WERI-Rb-1 (cell line): Measurements from ENCODE around the gene FCHSD2.

Experiments
- DNase-seq: peaks from one replicate; pipeline ENCODE4 v3.0.0-alpha.2; 2020
- H3K27ac ChIP-seq: fragments of 250-450 bp; sonication (Bioruptor Pico); 2 replicates; pipeline ENCODE4 v1.5.1; 2020; ENCODE audit warnings: mild to moderate bottlenecking, moderate library complexity
- H3K27me3 ChIP-seq: fragments of 250-450 bp; sonication (Bioruptor Pico); 2 replicates; pipeline ENCODE4 v1.5.1; 2021; ENCODE audit warnings: mild to moderate bottlenecking, low read depth, moderate library complexity; ENCODE audit not compliant: insufficient read depth, severe bottlenecking
- H3K36me3 ChIP-seq: fragments of 250-450 bp; sonication (Bioruptor Pico); 2 replicates; pipeline ENCODE4 v1.5.1; 2020; ENCODE audit warnings: mild to moderate bottlenecking, moderate library complexity
- H3K4me3 ChIP-seq: 2 replicates; pipeline ENCODE4 v1.5.1; 2011; ENCODE audit warnings: low read depth, mild to moderate bottlenecking, control low read depth, low read length
- H3K9me3 ChIP-seq: fragments of 250-450 bp; sonication (Bioruptor Pico); 2 replicates; pipeline ENCODE4 v1.5.1; 2021; ENCODE audit warnings: mild to moderate bottlenecking, moderate library complexity; ENCODE audit not compliant: severe bottlenecking
- CTCF ChIP-seq: IDR thresholded peaks from 2 replicates; pipeline ENCODE4 v1.5.1; 2011; ENCODE audit warnings: low read depth, mild to moderate bottlenecking, control low read depth, inconsistent platforms, low read length

FCHSD2 gene

DNA sequence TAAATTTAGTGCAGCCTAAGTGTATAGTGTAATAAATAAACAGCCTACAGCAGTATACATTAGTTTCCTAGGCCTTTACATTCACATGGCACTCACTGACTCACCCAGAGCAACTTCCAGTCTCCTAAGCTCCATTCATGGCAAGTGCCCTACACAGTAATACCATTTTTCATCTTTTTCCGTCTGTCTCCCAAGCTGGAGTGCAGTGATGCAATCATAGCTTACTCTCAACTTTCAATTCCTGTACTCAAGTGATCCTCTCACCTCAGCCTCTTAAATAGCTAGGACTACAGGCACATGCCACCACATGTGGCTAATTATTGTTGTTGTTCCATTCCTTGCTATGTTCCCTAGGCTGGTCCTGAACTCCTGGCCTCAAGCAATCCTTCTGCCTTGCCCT lies 54.4 kb downstream of the FCHSD2 start:
- no peak overlapping the region for H3K4me3 ChIP-seq

DNA sequence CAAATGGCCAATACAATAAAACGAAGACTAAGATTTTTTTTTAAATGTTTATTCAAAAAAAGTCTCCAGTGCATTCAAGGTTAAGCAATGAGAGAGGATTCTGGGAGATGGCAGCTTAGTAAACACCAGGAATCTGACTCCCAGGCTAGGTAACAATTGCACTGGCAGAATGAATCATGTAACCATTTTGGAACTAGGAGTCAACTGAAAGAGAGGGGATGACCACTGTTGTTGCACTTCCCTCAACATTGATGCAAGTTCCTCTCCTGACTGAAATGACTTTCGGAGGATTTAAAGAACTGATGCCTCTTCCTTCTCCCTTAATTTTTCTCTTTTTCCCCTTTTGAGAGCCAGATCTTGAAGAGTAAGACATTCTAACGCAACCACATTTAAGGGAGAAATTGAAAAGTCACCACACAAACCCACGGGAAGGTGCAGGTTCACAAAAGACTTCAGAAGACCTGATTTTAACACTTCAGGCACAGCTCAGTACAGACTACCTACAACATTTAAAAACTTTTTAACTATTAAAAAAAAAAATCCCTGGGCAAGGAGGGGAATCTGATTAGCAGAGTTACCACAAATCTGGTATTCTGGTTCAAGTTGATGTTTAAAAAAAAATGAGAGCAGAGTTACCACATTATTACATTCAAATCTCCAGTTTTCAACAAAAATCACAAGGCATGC lies 56.8 kb downstream of the FCHSD2 start:
- H3K36me3 ChIP-seq = peaks cover 3% of the 10 kb centered on the region
- no peak overlapping the region for H3K27ac ChIP-seq
- H3K9me3 ChIP-seq = no peaks in the 10 kb centered on the region
- no peak for TF ChIP-seq CTCF
- no peak for DNase-seq
- no peak overlapping the region for H3K4me3 ChIP-seq
- H3K27me3 ChIP-seq = no peaks in the 10 kb centered on the region

More for the DNA sequence above, 54.4 kb downstream of the FCHSD2 start:
- DNase-seq = no peak
- Histone ChIP-seq H3K27me3 (no peaks in the 10 kb centered on the region), H3K9me3 (no peaks in the 10 kb centered on the region), H3K36me3 (no peaks in the 10 kb centered on the region; the same call in 1 of the 2 replicates), H3K27ac (no peak overlapping the region)
- TF ChIP-seq CTCF = no peak

- TF ChIP-seq CTCF = no peak
- Histone ChIP-seq H3K9me3 (no peaks in the 10 kb centered on the region), H3K4me3 (no peak overlapping the region), H3K36me3 (peaks cover 3% of the 10 kb centered on the region), H3K27ac (no peak overlapping the region), H3K27me3 (no peaks in the 10 kb centered on the region)
- no peak for DNase-seq
Observed at GRCh38 chr11:73078631-73079030, 63.5 kb downstream of the FCHSD2 start.

DNA sequence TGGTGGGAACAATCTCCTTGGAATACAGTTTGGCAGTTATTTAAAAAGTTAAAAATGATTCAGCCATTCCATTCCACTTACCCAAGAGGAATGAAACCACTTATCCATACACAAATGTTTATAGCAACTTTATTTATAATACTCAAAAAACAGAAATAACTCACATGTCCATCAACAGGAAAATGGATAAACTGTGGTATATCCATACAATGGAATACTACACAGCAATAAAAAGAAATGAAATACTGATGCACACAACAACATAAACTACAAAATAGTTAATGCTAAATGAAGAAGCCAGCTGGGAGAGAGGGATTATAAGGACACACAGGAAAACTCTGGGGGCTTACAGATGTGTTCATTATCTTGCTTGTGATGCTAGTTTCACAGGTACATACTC lies 64.7 kb downstream of the FCHSD2 start:
- no peak for DNase-seq

GRCh38 chr11:73074319-73074718 lies 67.8 kb downstream of the FCHSD2 start:
- H3K9me3 ChIP-seq = no peaks in the 10 kb centered on the region
- H3K36me3 ChIP-seq = no peaks in the 10 kb centered on the region; the same call in 1 of the 2 replicates
- DNase-seq = no peak
- no peak overlapping the region for H3K27ac ChIP-seq
- TF ChIP-seq CTCF = no peak
- no peaks in the 10 kb centered on the region for H3K27me3 ChIP-seq
- no peak overlapping the region for H3K4me3 ChIP-seq

More for the DNA sequence above, 64.7 kb downstream of the FCHSD2 start:
- no peak overlapping the region for H3K27ac ChIP-seq
- no peaks in the 10 kb centered on the region for H3K27me3 ChIP-seq
- no peak overlapping the region for H3K4me3 ChIP-seq
- H3K9me3 ChIP-seq = no peaks in the 10 kb centered on the region
- no peak for TF ChIP-seq CTCF
- H3K36me3 ChIP-seq = peaks cover 3% of the 10 kb centered on the region
